ENCODE results near the gene SLC49A3. TPM values are rescaled to one million over a fixed set of nuclear protein-coding genes. Genes with fewer than 3 reads are reported as not detected.

The SLC49A3 gene
- total RNA-seq, 4 donors from 2014 or later = 1.3 to 3.4 (median 2.2) TPM

DNA sequence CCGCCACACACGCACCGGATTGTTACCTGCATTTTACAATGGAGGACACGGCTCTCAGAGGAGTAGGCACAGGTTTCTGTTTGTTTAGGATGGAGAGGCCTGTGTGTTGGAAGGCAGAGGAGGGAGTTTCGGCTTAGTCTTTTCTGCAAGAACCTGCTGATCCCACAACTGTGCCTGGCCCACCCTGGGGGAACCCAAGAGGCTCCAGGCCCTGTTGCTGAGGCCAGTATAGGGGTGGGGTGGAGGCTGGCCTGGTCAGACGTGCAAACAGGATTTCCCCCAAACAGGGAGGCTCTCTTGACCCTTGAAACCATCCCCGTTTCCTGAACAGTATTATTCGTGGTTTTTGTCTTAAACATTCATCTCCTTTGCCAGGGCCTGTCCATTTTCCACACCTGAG is 772 bp upstream of the SLC49A3 start:
- in situ Hi-C loops (cut with MboI; ENCODE audit: low sequenced_read_pairs in 4 of 4) = no loop called here
- peak overlapping the region; percentile 79 to 93 (median 92) for H3K27ac ChIP-seq
- peaks cover 0 to 3% (median 0%) of the 10 kb centered on the region in 3 donors for H3K27me3 ChIP-seq
- no peaks in the 10 kb centered on the region for H3K36me3 ChIP-seq
- DNase-seq (no peak), ATAC-seq (no peak)
- no peaks in the 10 kb centered on the region for H3K9me3 ChIP-seq
- intact Hi-C loops (cut with DNase I; ENCODE audit: low total_unique reads) = loop anchor here (2.0 to 10.0 kb wide), 3 partner anchors 15 to 485 kb away; partner anchors contain the start of genes GAK, PCGF3, SPON2 and TMEM175
- TF ChIP-seq, protein P1, sequence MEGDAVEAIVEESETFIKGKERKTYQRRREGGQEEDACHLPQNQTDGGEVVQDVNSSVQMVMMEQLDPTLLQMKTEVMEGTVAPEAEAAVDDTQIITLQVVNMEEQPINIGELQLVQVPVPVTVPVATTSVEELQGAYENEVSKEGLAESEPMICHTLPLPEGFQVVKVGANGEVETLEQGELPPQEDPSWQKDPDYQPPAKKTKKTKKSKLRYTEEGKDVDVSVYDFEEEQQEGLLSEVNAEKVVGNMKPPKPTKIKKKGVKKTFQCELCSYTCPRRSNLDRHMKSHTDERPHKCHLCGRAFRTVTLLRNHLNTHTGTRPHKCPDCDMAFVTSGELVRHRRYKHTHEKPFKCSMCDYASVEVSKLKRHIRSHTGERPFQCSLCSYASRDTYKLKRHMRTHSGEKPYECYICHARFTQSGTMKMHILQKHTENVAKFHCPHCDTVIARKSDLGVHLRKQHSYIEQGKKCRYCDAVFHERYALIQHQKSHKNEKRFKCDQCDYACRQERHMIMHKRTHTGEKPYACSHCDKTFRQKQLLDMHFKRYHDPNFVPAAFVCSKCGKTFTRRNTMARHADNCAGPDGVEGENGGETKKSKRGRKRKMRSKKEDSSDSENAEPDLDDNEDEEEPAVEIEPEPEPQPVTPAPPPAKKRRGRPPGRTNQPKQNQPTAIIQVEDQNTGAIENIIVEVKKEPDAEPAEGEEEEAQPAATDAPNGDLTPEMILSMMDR (IDR thresholded peaks at IDR 0.05 in 4 of 5, conservative IDR thresholded peaks at IDR 0.05 in 1 of 5) = no peak
- TF ChIP-seq POLR2A (IDR thresholded peaks at IDR 0.05) = no peak
- H3K4me1 ChIP-seq = peaks cover 16 to 22% of the 10 kb centered on the region in 2 donors
- H3K4me3 ChIP-seq = peak overlapping the region; percentile 48 to 74 (median 54)

GRCh38 chr4:687971-688853 is 739 bp downstream of the SLC49A3 start:
- ATAC-seq (peak; percentile 14 to 19), DNase-seq (peak in 1 of 2 donors; percentile 63)
- H3K4me3 ChIP-seq = peak overlapping the region; percentile 48 to 74 (median 54)
- H3K9me3 ChIP-seq = no peaks in the 10 kb centered on the region
- H3K36me3 ChIP-seq = no peaks in the 10 kb centered on the region
- H3K27ac ChIP-seq = peak overlapping the region; percentile 79 to 93 (median 92)
- H3K27me3 ChIP-seq = no peaks in the 10 kb centered on the region
- in situ Hi-C loops (cut with MboI; ENCODE audit: low sequenced_read_pairs in 4 of 4) (no loop called here), intact Hi-C loops (cut with DNase I; ENCODE audit: low total_unique reads) (loop anchor here (1.0 to 10.0 kb wide), 4 partner anchors 17 to 487 kb away; partner anchors contain the start of genes GAK, PCGF3, SPON2 and TMEM175)
- TF ChIP-seq, protein P1 (IDR thresholded peaks at IDR 0.05 in 4 of 5, conservative IDR thresholded peaks at IDR 0.05 in 1 of 5) = no peak
- TF ChIP-seq POLR2A (IDR thresholded peaks at IDR 0.05) = no peak
- H3K4me1 ChIP-seq = peaks cover 16 to 26% of the 10 kb centered on the region in 2 donors

- peak overlapping the region; percentile 79 to 93 (median 92) for H3K27ac ChIP-seq
- no peaks in the 10 kb centered on the region for H3K27me3 ChIP-seq
- H3K4me3 ChIP-seq = peak overlapping the region; percentile 48 to 74 (median 54)
- in situ Hi-C loops (cut with MboI; ENCODE audit: low sequenced_read_pairs in 4 of 4) = no loop called here
- DNase-seq = peak; percentile 95 to 97
- peak; percentile 76 to 82 for TF ChIP-seq POLR2A (IDR thresholded peaks at IDR 0.05)
- TF ChIP-seq, protein P1 (IDR thresholded peaks at IDR 0.05 in 4 of 5, conservative IDR thresholded peaks at IDR 0.05 in 1 of 5) = no peak
- peak; percentile 86 to 94 for ATAC-seq
- intact Hi-C loops (cut with DNase I; ENCODE audit: low total_unique reads) = loop anchor here (1.0 to 10.0 kb wide), 3 partner anchors 95 to 487 kb away; partner anchors contain the start of genes GAK, SPON2 and TMEM175
- H3K4me1 ChIP-seq = peaks cover 16 to 28% of the 10 kb centered on the region in 2 donors
- no peaks in the 10 kb centered on the region for H3K9me3 ChIP-seq
- H3K36me3 ChIP-seq = no peaks in the 10 kb centered on the region
Observed at GRCh38 chr4:687048-687970, 1.6 kb downstream of the SLC49A3 start.

DNA sequence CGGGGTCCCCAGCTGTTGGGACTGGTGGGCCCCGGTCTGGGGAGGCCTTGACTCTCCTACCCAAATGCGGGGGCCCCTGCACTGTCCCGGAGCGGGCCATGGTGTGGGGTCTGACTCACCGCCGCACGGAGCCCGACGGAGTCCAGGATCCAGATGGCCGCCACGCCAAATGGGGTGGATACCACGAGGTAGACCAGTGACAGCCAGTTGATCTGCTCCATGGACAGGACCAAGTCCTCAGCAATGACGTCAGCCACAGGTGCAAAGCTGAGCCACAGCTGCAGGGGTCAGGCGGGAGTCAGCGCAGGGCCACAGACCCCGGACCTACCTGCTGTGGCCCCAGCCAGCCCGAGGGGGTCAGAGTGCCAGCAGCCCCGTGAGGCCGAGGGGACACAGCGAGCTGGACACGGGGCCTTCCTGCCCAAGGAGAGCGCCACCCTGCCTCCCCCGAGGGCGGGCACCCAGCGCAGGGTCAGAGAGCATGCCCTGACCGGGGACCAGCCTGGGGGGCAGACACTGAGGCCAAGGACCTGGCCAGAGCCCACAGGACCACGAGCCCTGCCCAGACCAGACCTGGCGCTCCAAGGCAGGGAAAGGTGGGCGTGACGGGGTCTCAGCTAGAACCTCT is 2.4 kb downstream of the SLC49A3 start:
- intact Hi-C loops (cut with DNase I; ENCODE audit: low total_unique reads) = loop anchor here (1.0 to 10.0 kb wide), 3 partner anchors 96 to 488 kb away; partner anchors contain the start of genes GAK, SPON2 and TMEM175
- Histone ChIP-seq H3K27ac (peak overlapping the region; percentile 79 to 93 (median 92)), H3K4me1 (peaks cover 16 to 28% of the 10 kb centered on the region in 2 donors), H3K27me3 (no peaks in the 10 kb centered on the region), H3K36me3 (no peaks in the 10 kb centered on the region), H3K4me3 (peak overlapping the region in 1 of 4 donors; percentile 74), H3K9me3 (no peaks in the 10 kb centered on the region)
- no peak for DNase-seq
- no peak for TF ChIP-seq POLR2A (IDR thresholded peaks at IDR 0.05)
- TF ChIP-seq, protein P1 (IDR thresholded peaks at IDR 0.05 in 4 of 5, conservative IDR thresholded peaks at IDR 0.05 in 1 of 5) = no peak
- in situ Hi-C loops (cut with MboI; ENCODE audit: low sequenced_read_pairs in 4 of 4) = no loop called here
- no peak for ATAC-seq

All from gastrocnemius medialis (tissue), 4 donors.